ENCODE measurements around the gene ANAPC10.

The ANAPC10 gene

DNA sequence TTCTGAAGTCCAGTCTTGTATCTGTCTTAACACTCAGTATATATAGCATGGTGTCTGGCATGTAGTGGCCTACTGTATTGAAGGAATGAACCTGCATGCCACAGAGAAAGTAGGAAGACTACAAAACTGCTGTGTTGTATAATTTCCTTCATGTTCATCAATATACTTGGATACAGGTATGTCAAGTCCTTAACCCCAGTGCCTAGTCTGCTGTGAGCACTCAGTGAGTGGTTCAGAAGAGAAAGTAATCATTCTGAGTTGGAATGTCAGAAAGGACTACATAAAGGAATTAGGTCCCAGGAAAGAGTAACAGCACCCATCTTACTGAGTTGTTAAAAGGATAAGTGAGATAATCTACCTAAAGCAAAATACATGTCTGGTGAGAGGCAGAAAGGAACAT, 32.1 kb upstream of the ANAPC10 start (continued):
- TF ChIP-seq, protein P1, sequence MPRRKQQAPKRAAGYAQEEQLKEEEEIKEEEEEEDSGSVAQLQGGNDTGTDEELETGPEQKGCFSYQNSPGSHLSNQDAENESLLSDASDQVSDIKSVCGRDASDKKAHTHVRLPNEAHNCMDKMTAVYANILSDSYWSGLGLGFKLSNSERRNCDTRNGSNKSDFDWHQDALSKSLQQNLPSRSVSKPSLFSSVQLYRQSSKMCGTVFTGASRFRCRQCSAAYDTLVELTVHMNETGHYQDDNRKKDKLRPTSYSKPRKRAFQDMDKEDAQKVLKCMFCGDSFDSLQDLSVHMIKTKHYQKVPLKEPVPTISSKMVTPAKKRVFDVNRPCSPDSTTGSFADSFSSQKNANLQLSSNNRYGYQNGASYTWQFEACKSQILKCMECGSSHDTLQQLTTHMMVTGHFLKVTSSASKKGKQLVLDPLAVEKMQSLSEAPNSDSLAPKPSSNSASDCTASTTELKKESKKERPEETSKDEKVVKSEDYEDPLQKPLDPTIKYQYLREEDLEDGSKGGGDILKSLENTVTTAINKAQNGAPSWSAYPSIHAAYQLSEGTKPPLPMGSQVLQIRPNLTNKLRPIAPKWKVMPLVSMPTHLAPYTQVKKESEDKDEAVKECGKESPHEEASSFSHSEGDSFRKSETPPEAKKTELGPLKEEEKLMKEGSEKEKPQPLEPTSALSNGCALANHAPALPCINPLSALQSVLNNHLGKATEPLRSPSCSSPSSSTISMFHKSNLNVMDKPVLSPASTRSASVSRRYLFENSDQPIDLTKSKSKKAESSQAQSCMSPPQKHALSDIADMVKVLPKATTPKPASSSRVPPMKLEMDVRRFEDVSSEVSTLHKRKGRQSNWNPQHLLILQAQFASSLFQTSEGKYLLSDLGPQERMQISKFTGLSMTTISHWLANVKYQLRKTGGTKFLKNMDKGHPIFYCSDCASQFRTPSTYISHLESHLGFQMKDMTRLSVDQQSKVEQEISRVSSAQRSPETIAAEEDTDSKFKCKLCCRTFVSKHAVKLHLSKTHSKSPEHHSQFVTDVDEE (CRISPR knock-in tag; IDR thresholded peaks at IDR 0.05) = no peak

DNA sequence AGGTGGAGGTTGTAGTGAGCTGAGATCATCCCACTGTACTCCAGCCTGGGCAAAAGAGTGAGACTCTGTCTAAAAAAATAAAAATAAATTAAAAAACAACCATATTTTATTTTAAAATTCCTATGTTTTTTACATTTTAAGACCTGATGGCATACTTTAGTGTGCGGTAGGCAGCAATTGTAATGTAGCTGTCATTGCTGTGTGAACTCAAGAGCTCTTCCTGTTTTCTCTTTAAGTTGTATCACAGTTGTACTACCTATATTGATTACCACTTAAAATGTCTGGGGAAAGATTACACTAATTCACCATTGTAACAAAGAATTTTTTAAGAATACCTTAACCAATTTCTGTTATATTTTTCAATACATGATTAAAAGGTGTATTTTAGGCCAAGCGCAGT, 27.4 kb upstream of the ANAPC10 start:
- no peak for ATAC-seq
- TF ChIP-seq ZFP30 (CRISPR knock-in tag; IDR thresholded peaks at IDR 0.05) (no peak), ISL1 (CRISPR knock-in tag; IDR thresholded peaks at IDR 0.05) (no peak), TCF4 (CRISPR knock-in tag; IDR thresholded peaks at IDR 0.05; ENCODE audit: borderline replicate concordance) (no peak), ZC3H10 (CRISPR knock-in tag; IDR thresholded peaks at IDR 0.05) (no peak), CSDC2 (CRISPR knock-in tag; IDR thresholded peaks at IDR 0.05) (no peak), SNAI2 (CRISPR knock-in tag; IDR thresholded peaks at IDR 0.05) (no peak), ESRRG (CRISPR knock-in tag; IDR thresholded peaks at IDR 0.05) (no peak), PPARA (CRISPR knock-in tag; IDR thresholded peaks at IDR 0.05; ENCODE audit: borderline replicate concordance) (no peak), RARB (CRISPR knock-in tag; IDR thresholded peaks at IDR 0.05) (no peak), BACH2 (CRISPR knock-in tag; IDR thresholded peaks at IDR 0.05; ENCODE audit: borderline replicate concordance) (no peak)
- TF ChIP-seq, protein P2, sequence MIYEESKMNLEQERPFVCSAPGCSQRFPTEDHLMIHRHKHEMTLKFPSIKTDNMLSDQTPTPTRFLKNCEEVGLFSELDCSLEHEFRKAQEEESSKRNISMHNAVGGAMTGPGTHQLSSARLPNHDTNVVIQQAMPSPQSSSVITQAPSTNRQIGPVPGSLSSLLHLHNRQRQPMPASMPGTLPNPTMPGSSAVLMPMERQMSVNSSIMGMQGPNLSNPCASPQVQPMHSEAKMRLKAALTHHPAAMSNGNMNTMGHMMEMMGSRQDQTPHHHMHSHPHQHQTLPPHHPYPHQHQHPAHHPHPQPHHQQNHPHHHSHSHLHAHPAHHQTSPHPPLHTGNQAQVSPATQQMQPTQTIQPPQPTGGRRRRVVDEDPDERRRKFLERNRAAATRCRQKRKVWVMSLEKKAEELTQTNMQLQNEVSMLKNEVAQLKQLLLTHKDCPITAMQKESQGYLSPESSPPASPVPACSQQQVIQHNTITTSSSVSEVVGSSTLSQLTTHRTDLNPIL (CRISPR knock-in tag; IDR thresholded peaks at IDR 0.05; ENCODE audit: low read depth) = no peak

DNA sequence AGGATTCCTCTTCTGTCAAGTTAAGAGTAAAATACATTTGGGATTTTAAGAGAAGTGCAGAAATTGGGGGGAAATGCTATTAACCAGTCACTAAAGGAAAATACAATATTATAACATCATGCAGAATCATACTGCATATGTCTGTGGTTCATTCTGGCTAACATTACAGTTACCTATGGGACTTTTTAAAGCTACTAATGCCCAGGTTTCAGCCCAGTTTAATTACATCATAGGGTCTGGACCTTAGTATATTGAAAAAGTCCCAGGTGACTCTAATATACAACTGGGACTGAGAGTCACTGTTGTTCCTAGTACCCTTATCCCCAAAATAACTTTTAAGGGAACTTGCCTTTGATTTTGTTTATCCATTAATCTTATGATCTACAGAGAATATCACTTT, 10.1 kb upstream of the ANAPC10 start:
- TF ChIP-seq, protein P3, sequence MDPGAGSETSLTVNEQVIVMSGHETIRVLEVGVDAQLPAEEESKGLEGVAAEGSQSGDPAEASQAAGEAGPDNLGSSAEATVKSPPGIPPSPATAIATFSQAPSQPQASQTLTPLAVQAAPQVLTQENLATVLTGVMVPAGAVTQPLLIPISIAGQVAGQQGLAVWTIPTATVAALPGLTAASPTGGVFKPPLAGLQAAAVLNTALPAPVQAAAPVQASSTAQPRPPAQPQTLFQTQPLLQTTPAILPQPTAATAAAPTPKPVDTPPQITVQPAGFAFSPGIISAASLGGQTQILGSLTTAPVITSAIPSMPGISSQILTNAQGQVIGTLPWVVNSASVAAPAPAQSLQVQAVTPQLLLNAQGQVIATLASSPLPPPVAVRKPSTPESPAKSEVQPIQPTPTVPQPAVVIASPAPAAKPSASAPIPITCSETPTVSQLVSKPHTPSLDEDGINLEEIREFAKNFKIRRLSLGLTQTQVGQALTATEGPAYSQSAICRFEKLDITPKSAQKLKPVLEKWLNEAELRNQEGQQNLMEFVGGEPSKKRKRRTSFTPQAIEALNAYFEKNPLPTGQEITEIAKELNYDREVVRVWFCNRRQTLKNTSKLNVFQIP (CRISPR knock-in tag; IDR thresholded peaks at IDR 0.05; ENCODE audit: borderline replicate concordance, low read depth) = no peak
- TF ChIP-seq TOX (CRISPR knock-in tag; IDR thresholded peaks at IDR 0.05; ENCODE audit: borderline replicate concordance) (no peak), ZNF565 (CRISPR knock-in tag; conservative IDR thresholded peaks at IDR 0.05; ENCODE audit: low read depth) (no peak), ARNTL (CRISPR knock-in tag; IDR thresholded peaks at IDR 0.05; ENCODE audit: borderline replicate concordance, low read depth) (no peak), PPARA (CRISPR knock-in tag; IDR thresholded peaks at IDR 0.05; ENCODE audit: borderline replicate concordance) (no peak), ZFP30 (CRISPR knock-in tag; IDR thresholded peaks at IDR 0.05) (no peak)
- TF ChIP-seq, protein P1 (CRISPR knock-in tag; IDR thresholded peaks at IDR 0.05) = no peak
- TF ChIP-seq, protein P4, sequence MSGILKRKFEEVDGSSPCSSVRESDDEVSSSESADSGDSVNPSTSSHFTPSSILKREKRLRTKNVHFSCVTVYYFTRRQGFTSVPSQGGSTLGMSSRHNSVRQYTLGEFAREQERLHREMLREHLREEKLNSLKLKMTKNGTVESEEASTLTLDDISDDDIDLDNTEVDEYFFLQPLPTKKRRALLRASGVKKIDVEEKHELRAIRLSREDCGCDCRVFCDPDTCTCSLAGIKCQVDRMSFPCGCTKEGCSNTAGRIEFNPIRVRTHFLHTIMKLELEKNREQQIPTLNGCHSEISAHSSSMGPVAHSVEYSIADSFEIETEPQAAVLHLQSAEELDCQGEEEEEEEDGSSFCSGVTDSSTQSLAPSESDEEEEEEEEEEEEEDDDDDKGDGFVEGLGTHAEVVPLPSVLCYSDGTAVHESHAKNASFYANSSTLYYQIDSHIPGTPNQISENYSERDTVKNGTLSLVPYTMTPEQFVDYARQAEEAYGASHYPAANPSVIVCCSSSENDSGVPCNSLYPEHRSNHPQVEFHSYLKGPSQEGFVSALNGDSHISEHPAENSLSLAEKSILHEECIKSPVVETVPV (CRISPR knock-in tag; IDR thresholded peaks at IDR 0.05) = no peak
- no peak for ATAC-seq

DNA sequence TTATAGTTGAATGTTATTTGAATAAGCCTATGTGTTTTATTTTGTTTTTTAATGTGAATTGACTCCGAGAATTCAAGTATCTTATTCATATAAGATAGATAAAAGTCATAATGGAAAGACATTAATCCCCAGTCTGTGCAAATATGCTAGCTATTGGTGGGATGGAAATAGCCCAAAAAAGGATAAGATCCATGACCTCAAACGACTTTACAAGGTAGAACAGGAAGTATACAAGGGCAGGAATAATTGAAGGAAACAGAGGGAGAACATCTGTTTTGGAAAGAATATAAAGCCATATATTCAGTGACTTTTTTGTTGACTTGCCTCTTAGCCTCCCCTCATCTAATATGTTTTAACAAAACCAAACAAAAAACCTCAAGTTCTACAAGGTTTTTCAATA, 9.1 kb upstream of the ANAPC10 start:
- ATAC-seq = no peak
- TF ChIP-seq ARNTL (CRISPR knock-in tag; IDR thresholded peaks at IDR 0.05; ENCODE audit: borderline replicate concordance, low read depth) = no peak
- TF ChIP-seq, protein P1 (CRISPR knock-in tag; IDR thresholded peaks at IDR 0.05) = no peak
- no peak for TF ChIP-seq TOX (CRISPR knock-in tag; IDR thresholded peaks at IDR 0.05; ENCODE audit: borderline replicate concordance)
- TF ChIP-seq PPARA (CRISPR knock-in tag; IDR thresholded peaks at IDR 0.05; ENCODE audit: borderline replicate concordance) = no peak
- TF ChIP-seq, protein P2 (CRISPR knock-in tag; IDR thresholded peaks at IDR 0.05; ENCODE audit: low read depth) = no peak
- TF ChIP-seq ISL1 (CRISPR knock-in tag; IDR thresholded peaks at IDR 0.05) = no peak
